Measurements from ENCODE around the gene VBP1.

DNA sequence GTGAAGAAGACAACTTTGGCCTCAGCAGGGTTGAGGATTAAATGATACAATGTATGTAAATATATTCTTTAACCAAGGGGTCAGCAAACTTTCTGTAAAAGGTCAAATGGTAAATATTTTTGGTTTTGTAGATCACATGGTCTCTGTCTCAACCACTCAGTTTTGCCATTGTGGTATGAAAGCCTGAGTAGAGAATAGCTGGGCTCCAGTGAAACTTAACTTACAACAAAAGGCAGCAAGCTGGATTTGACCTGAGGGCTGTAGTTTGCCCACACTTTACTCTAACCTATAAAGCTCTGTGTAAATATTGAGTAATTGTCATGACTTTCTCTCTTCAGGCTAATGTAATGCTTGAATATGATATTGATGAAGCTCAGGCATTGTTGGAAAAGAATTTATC lies 19.6 kb downstream of the VBP1 start:
- TF ChIP-seq, protein P1, sequence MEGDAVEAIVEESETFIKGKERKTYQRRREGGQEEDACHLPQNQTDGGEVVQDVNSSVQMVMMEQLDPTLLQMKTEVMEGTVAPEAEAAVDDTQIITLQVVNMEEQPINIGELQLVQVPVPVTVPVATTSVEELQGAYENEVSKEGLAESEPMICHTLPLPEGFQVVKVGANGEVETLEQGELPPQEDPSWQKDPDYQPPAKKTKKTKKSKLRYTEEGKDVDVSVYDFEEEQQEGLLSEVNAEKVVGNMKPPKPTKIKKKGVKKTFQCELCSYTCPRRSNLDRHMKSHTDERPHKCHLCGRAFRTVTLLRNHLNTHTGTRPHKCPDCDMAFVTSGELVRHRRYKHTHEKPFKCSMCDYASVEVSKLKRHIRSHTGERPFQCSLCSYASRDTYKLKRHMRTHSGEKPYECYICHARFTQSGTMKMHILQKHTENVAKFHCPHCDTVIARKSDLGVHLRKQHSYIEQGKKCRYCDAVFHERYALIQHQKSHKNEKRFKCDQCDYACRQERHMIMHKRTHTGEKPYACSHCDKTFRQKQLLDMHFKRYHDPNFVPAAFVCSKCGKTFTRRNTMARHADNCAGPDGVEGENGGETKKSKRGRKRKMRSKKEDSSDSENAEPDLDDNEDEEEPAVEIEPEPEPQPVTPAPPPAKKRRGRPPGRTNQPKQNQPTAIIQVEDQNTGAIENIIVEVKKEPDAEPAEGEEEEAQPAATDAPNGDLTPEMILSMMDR (IDR thresholded peaks at IDR 0.05) = no peak
- no peak for TF ChIP-seq POLR2A (IDR thresholded peaks at IDR 0.05)
